ENCODE data around the gene ITPR1.

The ITPR1 gene

DNA sequence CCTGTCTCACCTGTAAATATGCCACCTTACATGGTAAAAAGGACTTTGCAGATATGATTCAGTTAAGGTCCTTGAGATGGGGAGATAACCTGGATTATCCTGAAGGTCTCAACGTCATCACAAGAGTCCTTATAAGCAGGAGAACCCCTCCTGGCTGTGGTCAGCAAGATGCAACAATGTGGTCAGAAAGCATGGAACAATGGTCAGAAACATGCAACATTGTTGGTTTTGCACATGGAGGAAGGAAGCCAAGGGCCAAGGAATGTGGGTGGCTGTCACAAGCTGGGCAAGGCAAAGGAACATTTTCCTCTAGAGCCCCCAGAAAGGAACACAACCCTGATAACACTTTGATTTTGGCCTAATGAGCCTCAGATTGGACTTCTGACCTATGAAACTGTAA lies 16.7 kb upstream of the ITPR1 start (continued):
- no peak for TF ChIP-seq PBX3 (CRISPR knock-in tag; IDR thresholded peaks at IDR 0.05)
- TF ChIP-seq KLF7 (tag by site-specific recombination; IDR thresholded peaks at IDR 0.05; ENCODE audit: borderline replicate concordance): no peak

DNA sequence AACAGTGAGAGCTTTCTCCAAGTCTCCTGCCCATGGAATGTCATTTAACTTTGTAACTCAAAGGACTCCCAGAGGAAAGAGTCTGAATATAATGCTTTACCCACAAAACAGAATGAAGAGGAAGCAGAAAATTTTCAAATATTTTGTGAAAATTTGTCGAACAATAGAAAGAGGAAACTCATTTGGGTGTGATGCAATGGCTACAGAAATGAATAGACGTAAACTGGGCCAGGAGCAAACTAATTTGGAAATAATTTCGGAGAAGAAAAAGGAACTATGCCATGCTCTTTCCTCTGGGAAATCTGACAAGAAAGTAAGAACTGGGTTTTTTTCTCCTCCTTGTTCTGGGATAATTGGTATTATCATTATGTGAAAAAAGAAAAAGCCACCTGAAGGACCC lies 14.9 kb upstream of the ITPR1 start:
- no peaks in the 10 kb centered on the region for H3K36me3 ChIP-seq (ENCODE audit: control insufficient read depth in 2 of 2, insufficient read depth in 1 of 2, low read length in 2 of 2)
- H3K9me3 ChIP-seq (ENCODE audit: control insufficient read depth, insufficient read depth, low read depth, low read length): no peaks in the 10 kb centered on the region
- POLR2A ChIA-PET: no interaction called here
- H3K27ac ChIP-seq (ENCODE audit: extremely low read depth, low read depth, low read length): no peak overlapping the region
- TF ChIP-seq, protein P1, sequence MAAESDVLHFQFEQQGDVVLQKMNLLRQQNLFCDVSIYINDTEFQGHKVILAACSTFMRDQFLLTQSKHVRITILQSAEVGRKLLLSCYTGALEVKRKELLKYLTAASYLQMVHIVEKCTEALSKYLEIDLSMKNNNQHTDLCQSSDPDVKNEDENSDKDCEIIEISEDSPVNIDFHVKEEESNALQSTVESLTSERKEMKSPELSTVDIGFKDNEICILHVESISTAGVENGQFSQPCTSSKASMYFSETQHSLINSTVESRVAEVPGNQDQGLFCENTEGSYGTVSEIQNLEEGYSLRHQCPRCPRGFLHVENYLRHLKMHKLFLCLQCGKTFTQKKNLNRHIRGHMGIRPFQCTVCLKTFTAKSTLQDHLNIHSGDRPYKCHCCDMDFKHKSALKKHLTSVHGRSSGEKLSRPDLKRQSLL (tag by site-specific recombination; IDR thresholded peaks at IDR 0.05): no peak
- TF ChIP-seq GLI2 (tag by site-specific recombination; IDR thresholded peaks at IDR 0.05; ENCODE audit: borderline replicate concordance, low read depth): no peak
- TF ChIP-seq ZBTB17 (tag by site-specific recombination; IDR thresholded peaks at IDR 0.05): no peak
- TF ChIP-seq ZNF292 (tag by site-specific recombination; IDR thresholded peaks at IDR 0.05; ENCODE audit: borderline replicate concordance, low read depth): no peak
- no peak for TF ChIP-seq ZBTB21 (tag by site-specific recombination; IDR thresholded peaks at IDR 0.05)
- TF ChIP-seq ZNF837 (tag by site-specific recombination; IDR thresholded peaks at IDR 0.05): no peak
- TF ChIP-seq ZNF211 (tag by site-specific recombination; IDR thresholded peaks at IDR 0.05; ENCODE audit: low read depth): no peak
- TF ChIP-seq, protein P2, sequence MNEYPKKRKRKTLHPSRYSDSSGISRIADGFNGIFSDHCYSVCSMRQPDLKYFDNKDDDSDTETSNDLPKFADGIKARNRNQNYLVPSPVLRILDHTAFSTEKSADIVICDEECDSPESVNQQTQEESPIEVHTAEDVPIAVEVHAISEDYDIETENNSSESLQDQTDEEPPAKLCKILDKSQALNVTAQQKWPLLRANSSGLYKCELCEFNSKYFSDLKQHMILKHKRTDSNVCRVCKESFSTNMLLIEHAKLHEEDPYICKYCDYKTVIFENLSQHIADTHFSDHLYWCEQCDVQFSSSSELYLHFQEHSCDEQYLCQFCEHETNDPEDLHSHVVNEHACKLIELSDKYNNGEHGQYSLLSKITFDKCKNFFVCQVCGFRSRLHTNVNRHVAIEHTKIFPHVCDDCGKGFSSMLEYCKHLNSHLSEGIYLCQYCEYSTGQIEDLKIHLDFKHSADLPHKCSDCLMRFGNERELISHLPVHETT (tag by site-specific recombination; IDR thresholded peaks at IDR 0.05): no peak
- no peak for TF ChIP-seq ZNF2 (tag by site-specific recombination; IDR thresholded peaks at IDR 0.05)
- TF ChIP-seq ZNF560 (tag by site-specific recombination; IDR thresholded peaks at IDR 0.05; ENCODE audit: borderline replicate concordance): no peak
- TF ChIP-seq, protein P3, sequence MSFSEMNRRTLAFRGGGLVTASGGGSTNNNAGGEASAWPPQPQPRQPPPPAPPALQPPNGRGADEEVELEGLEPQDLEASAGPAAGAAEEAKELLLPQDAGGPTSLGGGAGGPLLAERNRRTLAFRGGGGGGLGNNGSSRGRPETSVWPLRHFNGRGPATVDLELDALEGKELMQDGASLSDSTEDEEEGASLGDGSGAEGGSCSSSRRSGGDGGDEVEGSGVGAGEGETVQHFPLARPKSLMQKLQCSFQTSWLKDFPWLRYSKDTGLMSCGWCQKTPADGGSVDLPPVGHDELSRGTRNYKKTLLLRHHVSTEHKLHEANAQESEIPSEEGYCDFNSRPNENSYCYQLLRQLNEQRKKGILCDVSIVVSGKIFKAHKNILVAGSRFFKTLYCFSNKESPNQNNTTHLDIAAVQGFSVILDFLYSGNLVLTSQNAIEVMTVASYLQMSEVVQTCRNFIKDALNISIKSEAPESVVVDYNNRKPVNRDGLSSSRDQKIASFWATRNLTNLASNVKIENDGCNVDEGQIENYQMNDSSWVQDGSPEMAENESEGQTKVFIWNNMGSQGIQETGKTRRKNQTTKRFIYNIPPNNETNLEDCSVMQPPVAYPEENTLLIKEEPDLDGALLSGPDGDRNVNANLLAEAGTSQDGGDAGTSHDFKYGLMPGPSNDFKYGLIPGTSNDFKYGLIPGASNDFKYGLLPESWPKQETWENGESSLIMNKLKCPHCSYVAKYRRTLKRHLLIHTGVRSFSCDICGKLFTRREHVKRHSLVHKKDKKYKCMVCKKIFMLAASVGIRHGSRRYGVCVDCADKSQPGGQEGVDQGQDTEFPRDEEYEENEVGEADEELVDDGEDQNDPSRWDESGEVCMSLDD (tag by site-specific recombination; IDR thresholded peaks at IDR 0.05): no peak
- TF ChIP-seq ZNF221 (tag by site-specific recombination; IDR thresholded peaks at IDR 0.05; ENCODE audit: borderline replicate concordance): no peak
- no peak for TF ChIP-seq ZNF629 (tag by site-specific recombination; IDR thresholded peaks at IDR 0.05)
- no peak for TF ChIP-seq ZNF18 (tag by site-specific recombination; IDR thresholded peaks at IDR 0.05)
- H3K4me1 ChIP-seq (ENCODE audit: control insufficient read depth, insufficient read depth, low read length): no peaks in the 10 kb centered on the region
- no peak overlapping the region for H3K4me3 ChIP-seq (ENCODE audit: low read depth, low read length)
- CTCF ChIA-PET: interaction anchor here (0.6 kb wide), 1 partner anchor 233 kb away, joined by 5 read pairs; no protein-coding TSS in a partner anchor

All from HEK293 (cell line).